WTC11 (cell line): ENCODE measurements around the gene GALNTL6. TPM values are rescaled to one million over a fixed set of nuclear protein-coding genes. Genes with fewer than 3 reads are reported as not detected.

Experiments
- ATAC-seq: fragments of 200-7000 bp; cut with Tn5 transposase; 2 replicates; pipeline ENCODE4 v1.10.0; 2021; ENCODE audit warnings: mild to moderate bottlenecking, moderate library complexity
- CTCF ChIA-PET: fragments of 300-600 bp; sonication (Branson Sonifier 250); formaldehyde crosslinking; loops from one replicate; lab custom pipeline; 2021; ENCODE audit warnings: antibody characterized with exemption; lab: Charles Lee
- POLR2A ChIA-PET: fragments of 350-600 bp; sonication (Branson Sonifier 250); formaldehyde crosslinking; loops from one replicate; lab custom pipeline; 2021; ENCODE audit warnings: antibody characterized with exemption; lab: Charles Lee
- DNase-seq: peaks from one replicate; pipeline ENCODE4 v3.0.0; 2021; ENCODE audit warnings: low spot score
- H3K27ac Mint-ChIP-seq: 2 replicates; pipeline ENCODE4 v1.8.0; 2021; ENCODE audit warnings: mixed read lengths
- H3K27me3 Mint-ChIP-seq: 2 replicates; pipeline ENCODE4 v1.8.0; 2021; ENCODE audit warnings: low read depth, mild to moderate bottlenecking, moderate library complexity, mixed read lengths
- H3K36me3 Mint-ChIP-seq: 2 replicates; pipeline ENCODE4 v1.8.0; 2021; ENCODE audit warnings: mixed read lengths
- H3K4me1 Mint-ChIP-seq: 2 replicates; pipeline ENCODE4 v1.8.0; 2022; ENCODE audit warnings: mixed read lengths
- H3K4me3 Mint-ChIP-seq: 2 replicates; pipeline ENCODE4 v1.8.0; 2021; ENCODE audit warnings: mild to moderate bottlenecking, moderate library complexity, mixed read lengths
- H3K9me3 Mint-ChIP-seq: 2 replicates; pipeline ENCODE4 v1.8.0; 2021; ENCODE audit warnings: mixed read lengths
- ESRRA ChIP-seq: sonication (generic); formaldehyde crosslinking; IDR thresholded peaks from 2 replicates; pipeline ENCODE4 v1.8.1; 2022; ENCODE audit warnings: mild to moderate bottlenecking, missing genetic modification reagents, borderline replicate concordance
- FOXJ3 ChIP-seq: sonication (generic); formaldehyde crosslinking; IDR thresholded peaks from 2 replicates; pipeline ENCODE4 v1.9.0; 2021; ENCODE audit warnings: missing genetic modification reagents, mild to moderate bottlenecking, borderline replicate concordance
- JAZF1 ChIP-seq: fragments of 250-450 bp; sonication (Bioruptor Pico); IDR thresholded peaks from 2 replicates; pipeline ENCODE4 v1.9.0; 2021; ENCODE audit warnings: moderate library complexity, mild to moderate bottlenecking, inconsistent platforms
- NR2C2 ChIP-seq: sonication (generic); formaldehyde crosslinking; IDR thresholded peaks from 2 replicates; pipeline ENCODE4 v1.8.0; 2022; ENCODE audit warnings: mild to moderate bottlenecking, missing genetic modification reagents
- PRRX2 ChIP-seq: fragments of 250-450 bp; sonication (Bioruptor Pico); IDR thresholded peaks from 2 replicates; pipeline ENCODE4 v1.8.0; 2021; ENCODE audit warnings: mild to moderate bottlenecking
- SMAD4 ChIP-seq: sonication (generic); formaldehyde crosslinking; IDR thresholded peaks from 2 replicates; pipeline ENCODE4 v1.8.0; 2022; ENCODE audit warnings: mild to moderate bottlenecking, missing genetic modification reagents
- SOX15 ChIP-seq: fragments of 250-450 bp; sonication (Bioruptor Pico); IDR thresholded peaks from 2 replicates; pipeline ENCODE4 v1.9.0; 2021; ENCODE audit warnings: mild to moderate bottlenecking
- TEAD4 ChIP-seq: sonication (generic); formaldehyde crosslinking; IDR thresholded peaks from 2 replicates; pipeline ENCODE4 v1.8.0; 2022; ENCODE audit warnings: mild to moderate bottlenecking, missing genetic modification reagents
- TP53 ChIP-seq: sonication (generic); formaldehyde crosslinking; IDR thresholded peaks from 2 replicates; pipeline ENCODE4 v1.8.1; 2023; ENCODE audit warnings: mild to moderate bottlenecking, missing genetic modification reagents
- ZNF121 ChIP-seq: sonication (generic); formaldehyde crosslinking; IDR thresholded peaks from 2 replicates; pipeline ENCODE4 v1.8.0; 2023; ENCODE audit warnings: missing genetic modification reagents
- ZNF138 ChIP-seq: sonication (generic); formaldehyde crosslinking; conservative IDR thresholded peaks from 2 replicates; pipeline ENCODE4 v1.8.1; 2022; ENCODE audit warnings: mild to moderate bottlenecking, moderate library complexity, missing genetic modification reagents
- ZNF263 ChIP-seq: sonication (generic); formaldehyde crosslinking; IDR thresholded peaks from 2 replicates; pipeline ENCODE4 v1.8.1; 2022; ENCODE audit warnings: low read depth, mild to moderate bottlenecking, moderate library complexity, missing genetic modification reagents
- ZNF396 ChIP-seq: fragments of 250-450 bp; sonication (Bioruptor Pico); IDR thresholded peaks from 2 replicates; pipeline ENCODE4 v1.8.0; 2021; ENCODE audit warnings: mild to moderate bottlenecking, moderate library complexity, borderline replicate concordance
- ZNF416 ChIP-seq: fragments of 250-450 bp; sonication (Bioruptor Pico); IDR thresholded peaks from 2 replicates; pipeline ENCODE4 v1.9.0; 2021; ENCODE audit warnings: mild to moderate bottlenecking, inconsistent platforms
- ZNF423 ChIP-seq: fragments of 250-450 bp; sonication (Bioruptor Pico); IDR thresholded peaks from 2 replicates; pipeline ENCODE4 v2.1.2; 2022; ENCODE audit warnings: mild to moderate bottlenecking, moderate library complexity
- total RNA-seq: library from RNA; stranded (reverse); gene quantifications from 3 replicates; pipeline ENCODE4 v1.2.3, GENCODE V29; 2021
- TF ChIP-seq, protein P1 (sequence below): fragments of 250-450 bp; sonication (Bioruptor Pico); IDR thresholded peaks from 2 replicates; pipeline ENCODE4 v1.8.0; 2021; ENCODE audit warnings: mild to moderate bottlenecking
- TF ChIP-seq, protein P2 (sequence below): sonication (generic); formaldehyde crosslinking; IDR thresholded peaks from 2 replicates; pipeline ENCODE4 v1.8.1; 2022; ENCODE audit warnings: low read depth, mild to moderate bottlenecking, moderate library complexity, missing genetic modification reagents, borderline replicate concordance
- TF ChIP-seq, protein P3 (sequence below): sonication (generic); formaldehyde crosslinking; IDR thresholded peaks from 2 replicates; pipeline ENCODE4 v1.8.0; 2022; ENCODE audit warnings: mild to moderate bottlenecking, missing genetic modification reagents
- TF ChIP-seq, protein P4 (sequence below): sonication (generic); formaldehyde crosslinking; IDR thresholded peaks from 2 replicates; pipeline ENCODE4 v1.8.0; 2022; ENCODE audit warnings: mild to moderate bottlenecking, missing genetic modification reagents
- TF ChIP-seq, protein P5 (sequence below): sonication (generic); formaldehyde crosslinking; IDR thresholded peaks from 2 replicates; pipeline ENCODE4 v1.8.1; 2023; ENCODE audit warnings: mild to moderate bottlenecking, missing genetic modification reagents
- TF ChIP-seq, protein P6 (sequence below): sonication (generic); formaldehyde crosslinking; IDR thresholded peaks from 2 replicates; pipeline ENCODE4 v1.8.1; 2023; ENCODE audit warnings: mild to moderate bottlenecking, missing genetic modification reagents, moderate library complexity
- TF ChIP-seq, protein P7 (sequence below): sonication (generic); formaldehyde crosslinking; IDR thresholded peaks from 2 replicates; pipeline ENCODE4 v1.8.0; 2022; ENCODE audit warnings: mild to moderate bottlenecking, missing genetic modification reagents
- TF ChIP-seq, protein P8 (sequence below): sonication (generic); formaldehyde crosslinking; IDR thresholded peaks from 2 replicates; pipeline ENCODE4 v1.8.0; 2023; ENCODE audit warnings: missing genetic modification reagents
- TF ChIP-seq, protein P9 (sequence below): sonication (generic); formaldehyde crosslinking; IDR thresholded peaks from 2 replicates; pipeline ENCODE4 v1.8.0; 2023; ENCODE audit warnings: mild to moderate bottlenecking, missing genetic modification reagents

GALNTL6 gene
- total RNA-seq, 1 experiment from 2014 or later = 0.24 TPM

DNA sequence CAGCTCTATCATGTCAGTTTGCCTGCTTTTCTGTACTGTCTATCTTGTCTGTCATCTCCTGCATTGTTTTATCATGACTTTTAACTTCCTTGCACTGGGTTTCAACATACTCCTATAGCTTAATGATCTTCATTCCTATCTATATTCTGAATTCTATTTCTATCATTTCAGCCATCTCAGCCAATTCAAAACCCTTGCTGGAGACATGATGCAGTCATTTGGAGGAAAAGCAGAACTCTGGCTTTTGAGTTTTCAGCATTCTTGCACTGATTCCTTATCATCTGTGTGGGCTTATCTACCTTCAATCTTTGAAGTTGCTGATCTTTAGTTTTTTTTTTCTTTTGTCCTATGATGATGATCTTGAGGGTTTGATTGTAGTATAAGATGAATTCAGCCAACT, 861.6 kb downstream of the GALNTL6 start (continued):
- TF ChIP-seq, protein P1, sequence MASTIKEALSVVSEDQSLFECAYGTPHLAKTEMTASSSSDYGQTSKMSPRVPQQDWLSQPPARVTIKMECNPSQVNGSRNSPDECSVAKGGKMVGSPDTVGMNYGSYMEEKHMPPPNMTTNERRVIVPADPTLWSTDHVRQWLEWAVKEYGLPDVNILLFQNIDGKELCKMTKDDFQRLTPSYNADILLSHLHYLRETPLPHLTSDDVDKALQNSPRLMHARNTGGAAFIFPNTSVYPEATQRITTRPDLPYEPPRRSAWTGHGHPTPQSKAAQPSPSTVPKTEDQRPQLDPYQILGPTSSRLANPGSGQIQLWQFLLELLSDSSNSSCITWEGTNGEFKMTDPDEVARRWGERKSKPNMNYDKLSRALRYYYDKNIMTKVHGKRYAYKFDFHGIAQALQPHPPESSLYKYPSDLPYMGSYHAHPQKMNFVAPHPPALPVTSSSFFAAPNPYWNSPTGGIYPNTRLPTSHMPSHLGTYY (CRISPR knock-in tag) = no peak
- TF ChIP-seq, all 79 proteins: peak for 0

DNA sequence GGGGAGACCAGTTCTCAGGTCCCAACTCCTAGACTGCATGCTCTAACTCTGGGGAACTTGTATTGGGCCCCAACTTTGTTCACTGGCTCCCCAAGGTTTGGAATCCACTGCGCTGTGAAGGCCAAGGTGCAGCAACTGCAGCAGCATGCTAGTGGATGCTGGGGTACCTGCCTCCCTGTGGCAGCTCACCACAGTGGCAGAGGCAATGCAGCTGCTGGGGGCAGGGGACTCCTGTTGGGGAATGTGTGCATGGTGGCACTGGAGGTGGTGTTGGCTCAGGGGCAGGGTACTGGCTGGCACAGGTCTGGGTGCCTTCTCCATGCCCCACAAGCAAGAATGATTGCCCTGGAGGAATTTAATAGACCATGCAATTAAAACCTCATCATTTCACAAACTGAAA, 862.0 kb downstream of the GALNTL6 start:
- Mint-ChIP-seq H3K4me3 (no peak overlapping the region), H3K36me3 (peaks cover 15% of the 10 kb centered on the region), H3K4me1 (no peaks in the 10 kb centered on the region), H3K27ac (no peak overlapping the region), H3K9me3 (peaks cover 28% of the 10 kb centered on the region), H3K27me3 (no peaks in the 10 kb centered on the region)
- POLR2A ChIA-PET = no interaction called here
- no peak for ATAC-seq
- TF ChIP-seq ZNF416 (no peak), ZNF121 (CRISPR knock-in tag) (no peak), ZNF263 (CRISPR knock-in tag) (no peak), TP53 (CRISPR knock-in tag) (no peak), ESRRA (CRISPR knock-in tag) (no peak), ZNF423 (CRISPR knock-in tag) (no peak), JAZF1 (no peak), FOXJ3 (no peak), ZNF138 (CRISPR knock-in tag) (no peak), TEAD4 (CRISPR knock-in tag) (no peak), SOX15 (no peak)
- TF ChIP-seq, protein P2, sequence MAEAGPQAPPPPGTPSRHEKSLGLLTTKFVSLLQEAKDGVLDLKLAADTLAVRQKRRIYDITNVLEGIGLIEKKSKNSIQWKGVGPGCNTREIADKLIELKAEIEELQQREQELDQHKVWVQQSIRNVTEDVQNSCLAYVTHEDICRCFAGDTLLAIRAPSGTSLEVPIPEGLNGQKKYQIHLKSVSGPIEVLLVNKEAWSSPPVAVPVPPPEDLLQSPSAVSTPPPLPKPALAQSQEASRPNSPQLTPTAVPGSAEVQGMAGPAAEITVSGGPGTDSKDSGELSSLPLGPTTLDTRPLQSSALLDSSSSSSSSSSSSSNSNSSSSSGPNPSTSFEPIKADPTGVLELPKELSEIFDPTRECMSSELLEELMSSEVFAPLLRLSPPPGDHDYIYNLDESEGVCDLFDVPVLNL (CRISPR knock-in tag) = no peak
- TF ChIP-seq, protein P3, sequence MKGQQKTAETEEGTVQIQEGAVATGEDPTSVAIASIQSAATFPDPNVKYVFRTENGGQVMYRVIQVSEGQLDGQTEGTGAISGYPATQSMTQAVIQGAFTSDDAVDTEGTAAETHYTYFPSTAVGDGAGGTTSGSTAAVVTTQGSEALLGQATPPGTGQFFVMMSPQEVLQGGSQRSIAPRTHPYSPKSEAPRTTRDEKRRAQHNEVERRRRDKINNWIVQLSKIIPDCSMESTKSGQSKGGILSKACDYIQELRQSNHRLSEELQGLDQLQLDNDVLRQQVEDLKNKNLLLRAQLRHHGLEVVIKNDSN (CRISPR knock-in tag) = no peak
- TF ChIP-seq, protein P4, sequence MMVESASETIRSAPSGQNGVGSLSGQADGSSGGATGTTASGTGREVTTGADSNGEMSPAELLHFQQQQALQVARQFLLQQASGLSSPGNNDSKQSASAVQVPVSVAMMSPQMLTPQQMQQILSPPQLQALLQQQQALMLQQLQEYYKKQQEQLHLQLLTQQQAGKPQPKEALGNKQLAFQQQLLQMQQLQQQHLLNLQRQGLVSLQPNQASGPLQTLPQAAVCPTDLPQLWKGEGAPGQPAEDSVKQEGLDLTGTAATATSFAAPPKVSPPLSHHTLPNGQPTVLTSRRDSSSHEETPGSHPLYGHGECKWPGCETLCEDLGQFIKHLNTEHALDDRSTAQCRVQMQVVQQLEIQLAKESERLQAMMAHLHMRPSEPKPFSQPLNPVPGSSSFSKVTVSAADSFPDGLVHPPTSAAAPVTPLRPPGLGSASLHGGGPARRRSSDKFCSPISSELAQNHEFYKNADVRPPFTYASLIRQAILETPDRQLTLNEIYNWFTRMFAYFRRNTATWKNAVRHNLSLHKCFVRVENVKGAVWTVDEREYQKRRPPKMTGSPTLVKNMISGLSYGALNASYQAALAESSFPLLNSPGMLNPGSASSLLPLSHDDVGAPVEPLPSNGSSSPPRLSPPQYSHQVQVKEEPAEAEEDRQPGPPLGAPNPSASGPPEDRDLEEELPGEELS (CRISPR knock-in tag) = no peak
- TF ChIP-seq, protein P5, sequence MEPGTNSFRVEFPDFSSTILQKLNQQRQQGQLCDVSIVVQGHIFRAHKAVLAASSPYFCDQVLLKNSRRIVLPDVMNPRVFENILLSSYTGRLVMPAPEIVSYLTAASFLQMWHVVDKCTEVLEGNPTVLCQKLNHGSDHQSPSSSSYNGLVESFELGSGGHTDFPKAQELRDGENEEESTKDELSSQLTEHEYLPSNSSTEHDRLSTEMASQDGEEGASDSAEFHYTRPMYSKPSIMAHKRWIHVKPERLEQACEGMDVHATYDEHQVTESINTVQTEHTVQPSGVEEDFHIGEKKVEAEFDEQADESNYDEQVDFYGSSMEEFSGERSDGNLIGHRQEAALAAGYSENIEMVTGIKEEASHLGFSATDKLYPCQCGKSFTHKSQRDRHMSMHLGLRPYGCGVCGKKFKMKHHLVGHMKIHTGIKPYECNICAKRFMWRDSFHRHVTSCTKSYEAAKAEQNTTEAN (CRISPR knock-in tag) = no peak
- TF ChIP-seq, protein P6, sequence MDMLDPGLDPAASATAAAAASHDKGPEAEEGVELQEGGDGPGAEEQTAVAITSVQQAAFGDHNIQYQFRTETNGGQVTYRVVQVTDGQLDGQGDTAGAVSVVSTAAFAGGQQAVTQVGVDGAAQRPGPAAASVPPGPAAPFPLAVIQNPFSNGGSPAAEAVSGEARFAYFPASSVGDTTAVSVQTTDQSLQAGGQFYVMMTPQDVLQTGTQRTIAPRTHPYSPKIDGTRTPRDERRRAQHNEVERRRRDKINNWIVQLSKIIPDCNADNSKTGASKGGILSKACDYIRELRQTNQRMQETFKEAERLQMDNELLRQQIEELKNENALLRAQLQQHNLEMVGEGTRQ (CRISPR knock-in tag) = no peak
- TF ChIP-seq, protein P7, sequence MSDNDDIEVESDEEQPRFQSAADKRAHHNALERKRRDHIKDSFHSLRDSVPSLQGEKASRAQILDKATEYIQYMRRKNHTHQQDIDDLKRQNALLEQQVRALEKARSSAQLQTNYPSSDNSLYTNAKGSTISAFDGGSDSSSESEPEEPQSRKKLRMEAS (CRISPR knock-in tag) = no peak
- CTCF ChIA-PET = no interaction called here
- DNase-seq = no peak

DNA sequence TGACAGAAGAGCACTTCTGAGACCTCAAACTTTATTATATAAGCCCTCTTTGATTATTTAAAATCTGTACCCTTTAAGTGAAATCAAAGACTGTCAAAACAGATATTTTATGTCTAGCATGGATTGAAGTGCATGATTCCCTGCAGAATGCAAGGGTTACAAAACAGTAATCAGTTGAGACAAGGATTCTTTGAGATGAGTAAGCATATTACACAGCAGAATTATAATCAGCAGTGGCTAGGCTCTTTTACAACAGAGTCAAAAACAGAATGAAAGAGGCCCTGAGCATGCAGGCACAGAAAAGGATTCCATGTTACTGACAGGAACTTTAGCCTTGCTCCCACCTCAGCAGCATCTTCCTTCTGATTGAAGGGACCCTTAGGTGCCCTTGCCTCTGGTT, 867.5 kb downstream of the GALNTL6 start:
- H3K27ac Mint-ChIP-seq = no peak overlapping the region
- CTCF ChIA-PET = no interaction called here
- H3K9me3 Mint-ChIP-seq = no peaks in the 10 kb centered on the region
- H3K4me3 Mint-ChIP-seq = no peak overlapping the region
- no peak for ATAC-seq
- H3K36me3 Mint-ChIP-seq = no peaks in the 10 kb centered on the region
- DNase-seq = no peak
- H3K4me1 Mint-ChIP-seq = no peaks in the 10 kb centered on the region
- no peaks in the 10 kb centered on the region for H3K27me3 Mint-ChIP-seq
- POLR2A ChIA-PET = no interaction called here
- TF ChIP-seq SMAD4 (CRISPR knock-in tag) = no peak
- no peak for TF ChIP-seq SOX15
- TF ChIP-seq PRRX2 (CRISPR knock-in tag) = no peak
- no peak for TF ChIP-seq ZNF396
- TF ChIP-seq, protein P8, sequence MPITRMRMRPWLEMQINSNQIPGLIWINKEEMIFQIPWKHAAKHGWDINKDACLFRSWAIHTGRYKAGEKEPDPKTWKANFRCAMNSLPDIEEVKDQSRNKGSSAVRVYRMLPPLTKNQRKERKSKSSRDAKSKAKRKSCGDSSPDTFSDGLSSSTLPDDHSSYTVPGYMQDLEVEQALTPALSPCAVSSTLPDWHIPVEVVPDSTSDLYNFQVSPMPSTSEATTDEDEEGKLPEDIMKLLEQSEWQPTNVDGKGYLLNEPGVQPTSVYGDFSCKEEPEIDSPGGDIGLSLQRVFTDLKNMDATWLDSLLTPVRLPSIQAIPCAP = no peak
- TF ChIP-seq, protein P9, sequence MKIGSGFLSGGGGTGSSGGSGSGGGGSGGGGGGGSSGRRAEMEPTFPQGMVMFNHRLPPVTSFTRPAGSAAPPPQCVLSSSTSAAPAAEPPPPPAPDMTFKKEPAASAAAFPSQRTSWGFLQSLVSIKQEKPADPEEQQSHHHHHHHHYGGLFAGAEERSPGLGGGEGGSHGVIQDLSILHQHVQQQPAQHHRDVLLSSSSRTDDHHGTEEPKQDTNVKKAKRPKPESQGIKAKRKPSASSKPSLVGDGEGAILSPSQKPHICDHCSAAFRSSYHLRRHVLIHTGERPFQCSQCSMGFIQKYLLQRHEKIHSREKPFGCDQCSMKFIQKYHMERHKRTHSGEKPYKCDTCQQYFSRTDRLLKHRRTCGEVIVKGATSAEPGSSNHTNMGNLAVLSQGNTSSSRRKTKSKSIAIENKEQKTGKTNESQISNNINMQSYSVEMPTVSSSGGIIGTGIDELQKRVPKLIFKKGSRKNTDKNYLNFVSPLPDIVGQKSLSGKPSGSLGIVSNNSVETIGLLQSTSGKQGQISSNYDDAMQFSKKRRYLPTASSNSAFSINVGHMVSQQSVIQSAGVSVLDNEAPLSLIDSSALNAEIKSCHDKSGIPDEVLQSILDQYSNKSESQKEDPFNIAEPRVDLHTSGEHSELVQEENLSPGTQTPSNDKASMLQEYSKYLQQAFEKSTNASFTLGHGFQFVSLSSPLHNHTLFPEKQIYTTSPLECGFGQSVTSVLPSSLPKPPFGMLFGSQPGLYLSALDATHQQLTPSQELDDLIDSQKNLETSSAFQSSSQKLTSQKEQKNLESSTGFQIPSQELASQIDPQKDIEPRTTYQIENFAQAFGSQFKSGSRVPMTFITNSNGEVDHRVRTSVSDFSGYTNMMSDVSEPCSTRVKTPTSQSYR (CRISPR knock-in tag) = no peak
- TF ChIP-seq NR2C2 (CRISPR knock-in tag) = no peak
